Suppressor macrophage treated with lipopolysaccharide for 1 hour (primary cell): ENCODE data around the gene BHMT2.

ENCODE experiments used
- DNase-seq, 3 donors: peaks; one replicate each; pipeline ENCODE4 v3.0.0-alpha.2; 2020 to 2022

The BHMT2 gene

DNA sequence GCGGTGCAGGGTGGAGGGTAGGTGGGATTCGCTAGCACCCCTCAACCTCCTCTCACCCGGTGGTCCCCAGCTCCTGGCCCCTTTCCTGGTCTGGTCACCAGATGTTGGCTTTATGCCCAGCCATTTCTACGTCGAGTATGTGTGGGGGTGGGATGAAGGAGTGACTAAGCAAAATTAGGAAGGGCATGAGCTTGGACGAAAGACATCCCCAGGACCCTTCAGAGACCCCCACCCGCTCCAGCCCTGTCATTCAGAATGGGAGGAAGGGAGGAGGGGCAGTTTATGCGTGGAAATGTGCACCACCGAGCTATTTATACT lies 742 bp downstream of the BHMT2 start:
- DNase-seq: no peak

DNA sequence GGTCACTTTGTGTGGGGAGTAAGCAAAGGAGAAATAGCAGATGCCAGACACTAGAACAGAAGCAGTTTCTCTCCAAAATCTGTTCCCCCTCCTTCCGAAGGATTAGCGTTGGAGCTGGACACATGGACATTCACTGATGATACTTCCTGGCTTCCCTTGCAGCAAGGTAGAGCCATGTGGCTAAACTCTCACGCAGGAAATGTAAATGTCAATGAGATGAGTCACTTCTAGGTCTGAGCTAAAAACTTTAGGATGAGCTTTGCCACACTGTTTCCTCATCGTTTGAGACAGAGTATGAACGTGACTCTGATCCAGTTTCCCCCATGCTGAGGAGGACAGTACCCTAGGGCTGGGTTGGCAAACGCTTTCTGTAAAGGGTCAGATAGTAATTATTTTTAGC lies 5.1 kb downstream of the BHMT2 start:
- peak in 2 of 3 donors; percentile 22 to 26 for DNase-seq

DNA sequence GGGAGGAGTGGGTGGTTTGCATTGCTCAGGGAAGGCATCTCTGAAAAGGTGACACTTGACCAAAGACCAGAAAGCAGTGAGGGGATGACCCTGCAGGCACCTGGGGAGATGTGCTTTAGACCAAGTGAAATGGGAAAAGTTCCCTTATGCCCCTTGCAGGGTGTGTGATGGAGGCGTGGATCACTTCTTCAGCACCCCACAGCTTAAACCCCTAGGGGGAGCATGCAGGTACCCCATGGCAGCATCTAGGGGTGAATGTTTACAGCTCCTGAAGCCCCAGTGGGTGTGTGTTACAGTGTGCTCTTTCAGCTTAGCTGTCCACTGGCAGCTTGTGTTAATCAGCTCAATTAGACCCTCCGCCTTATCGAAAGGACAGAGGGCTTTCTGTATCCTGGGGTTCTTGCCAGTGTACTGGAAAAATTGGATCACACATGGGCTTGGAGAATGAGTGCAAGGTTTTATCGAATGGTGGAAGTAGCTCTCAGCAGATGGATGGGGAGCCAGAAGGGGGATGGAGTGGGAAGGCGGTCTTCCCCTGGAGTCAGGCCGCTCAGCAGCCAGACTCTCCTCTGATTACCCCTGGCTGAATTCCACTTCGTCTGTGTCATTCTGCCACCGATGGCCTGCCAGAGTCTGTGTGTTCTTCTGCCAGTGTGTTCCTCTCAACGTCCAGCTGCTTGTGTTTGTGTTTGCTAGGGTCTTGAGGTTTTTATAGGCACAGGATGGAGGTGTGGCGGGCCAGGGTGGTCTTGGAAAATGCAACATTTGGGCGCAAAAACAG lies 6.3 kb downstream of the BHMT2 start:
- no peak for DNase-seq

DNA sequence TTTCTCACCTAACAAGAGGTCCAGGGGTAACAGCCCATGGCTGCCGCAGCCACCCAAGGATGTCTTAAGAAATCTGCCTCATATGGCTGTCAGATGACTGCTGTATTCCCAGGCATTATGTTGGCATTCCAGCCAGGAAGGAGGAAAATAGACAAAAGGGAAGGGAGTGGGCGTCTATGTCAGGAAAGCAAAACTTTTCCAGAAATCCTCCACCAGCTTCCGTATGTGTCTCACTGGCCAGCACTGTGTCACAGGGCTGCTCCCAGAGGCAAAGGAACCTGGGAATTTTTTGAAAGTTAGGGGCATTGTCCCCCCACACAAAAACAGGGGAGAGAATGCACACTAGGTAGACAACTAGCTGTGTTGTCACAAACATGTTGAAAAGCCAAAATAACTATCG lies 7.3 kb downstream of the BHMT2 start:
- DNase-seq: no peak

DNA sequence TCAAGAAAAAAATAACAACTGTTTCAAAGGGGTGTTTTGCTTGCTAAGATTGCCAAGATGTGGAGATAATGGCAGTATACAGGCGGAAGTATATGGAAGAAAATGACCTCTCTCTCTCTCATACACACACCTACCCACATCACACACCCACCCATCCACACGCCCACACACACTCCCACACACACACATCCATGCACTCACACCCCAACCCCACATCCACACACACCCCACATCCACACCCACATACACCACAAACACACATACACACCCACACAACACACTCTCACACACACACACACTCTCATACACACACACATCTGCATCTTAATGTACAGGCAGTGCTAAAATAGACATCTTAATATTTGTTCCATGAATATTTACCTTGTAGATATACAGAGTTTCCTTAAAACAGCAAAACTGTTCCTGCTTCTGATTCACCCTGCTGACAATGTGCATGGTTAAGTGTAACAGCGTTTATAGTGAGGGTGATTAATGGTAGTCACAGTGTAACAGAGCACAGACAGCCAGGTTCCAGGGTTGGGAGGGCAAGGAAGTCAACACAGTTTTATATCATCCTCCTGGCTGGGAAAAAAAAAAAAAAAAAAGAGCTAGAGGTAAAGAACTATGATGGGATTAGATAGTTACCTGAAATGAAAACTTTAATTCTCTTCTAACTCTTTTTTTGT lies 8.3 kb downstream of the BHMT2 start:
- DNase-seq: no peak

DNA sequence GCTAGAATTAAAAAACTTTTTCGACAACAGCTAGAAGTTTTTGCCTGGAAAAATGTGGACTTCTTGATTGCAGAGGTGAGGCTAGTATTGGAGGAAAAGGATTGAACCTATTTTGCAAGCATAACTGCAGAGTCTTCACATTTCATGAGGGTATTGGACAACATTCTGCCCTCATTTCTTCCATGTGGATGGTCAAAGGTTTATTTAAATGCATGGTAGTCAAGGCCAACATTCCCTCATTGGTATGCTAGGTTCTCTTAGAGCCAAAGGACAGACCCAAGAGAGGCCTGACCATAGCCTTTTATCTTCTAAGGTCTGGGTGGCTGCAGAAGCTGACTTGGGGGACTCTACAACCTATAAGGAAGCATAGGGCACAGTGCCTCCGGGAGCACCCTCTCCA lies 11.2 kb downstream of the BHMT2 start:
- no peak for DNase-seq

DNA sequence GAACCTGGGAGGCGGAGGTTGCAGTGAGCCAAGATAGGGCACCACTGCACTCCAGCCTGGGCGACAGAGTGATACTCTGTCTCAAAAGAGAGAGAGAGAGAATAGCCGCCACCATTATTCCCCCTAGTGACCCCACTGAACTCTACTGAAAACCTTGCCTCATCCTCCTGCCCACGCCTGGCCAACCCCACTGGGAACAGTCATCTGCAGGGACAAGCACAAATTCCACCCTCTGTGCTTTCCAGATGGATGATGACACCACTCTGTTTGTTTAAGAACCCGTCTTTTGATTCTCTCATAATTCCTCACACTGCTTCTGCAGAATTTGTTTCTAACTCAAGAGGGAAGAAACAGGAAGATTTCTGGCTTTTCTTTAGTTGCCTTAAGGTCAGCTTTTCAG lies 12.2 kb downstream of the BHMT2 start:
- peak; percentile 39 to 46 (median 45) for DNase-seq

DNA sequence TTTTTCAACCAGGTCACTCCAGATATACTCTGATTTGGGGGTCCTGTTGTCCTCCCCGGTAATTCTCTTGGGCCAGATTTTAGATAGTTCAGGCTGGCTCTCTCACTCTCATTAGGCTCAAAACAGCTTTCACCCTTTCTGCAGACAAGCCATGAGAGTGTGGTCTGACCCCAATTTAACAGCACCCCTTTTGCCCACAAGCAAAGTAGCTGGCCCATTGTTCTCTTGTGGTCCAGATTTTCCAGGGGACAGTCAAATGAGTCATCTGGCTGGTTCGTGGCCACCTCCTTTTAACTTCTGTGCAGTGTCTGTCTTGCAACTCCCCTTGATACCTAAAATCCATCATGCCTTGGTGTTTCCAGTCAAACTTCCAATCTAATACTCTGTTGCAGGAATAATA lies 16.5 kb downstream of the BHMT2 start:
- no peak for DNase-seq

DNA sequence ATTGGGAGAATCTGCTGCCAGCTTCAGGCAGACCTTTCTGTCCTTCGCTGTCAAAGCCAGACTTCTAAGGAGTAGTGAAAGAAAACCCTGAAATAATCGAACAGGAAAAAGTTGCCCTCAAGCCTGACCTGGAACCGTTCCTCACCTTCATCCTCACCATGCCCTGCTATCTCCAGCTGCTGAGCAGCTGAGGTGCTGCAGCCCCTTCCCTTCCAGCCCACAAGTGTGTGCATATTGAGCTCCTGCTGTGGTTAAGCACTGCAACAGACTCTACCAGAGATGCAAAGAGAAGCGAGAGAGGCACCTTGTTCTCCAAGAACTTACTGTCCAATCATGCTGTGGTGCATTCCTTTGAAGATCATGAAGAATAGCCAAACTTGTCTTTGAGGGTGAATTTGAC lies 18.9 kb downstream of the BHMT2 start:
- no peak for DNase-seq

DNA sequence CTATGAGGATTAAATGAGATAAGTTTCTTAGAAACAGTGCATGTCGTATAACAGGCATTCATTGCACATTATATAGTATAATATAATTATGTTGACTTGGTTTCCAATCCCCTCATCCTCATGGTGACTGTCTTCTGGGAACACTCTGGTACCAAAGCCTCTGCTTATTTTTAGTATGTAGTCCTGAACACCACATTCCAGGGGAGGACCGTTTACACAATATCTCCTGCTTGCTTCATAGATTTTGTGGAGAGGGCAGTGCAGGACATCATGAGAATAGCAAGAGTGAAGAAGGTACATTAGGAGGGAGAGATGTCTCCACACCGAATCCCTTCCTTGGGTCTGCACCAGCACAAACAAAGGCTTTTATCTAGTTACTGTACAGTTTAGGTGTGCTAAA lies 21.5 kb downstream of the BHMT2 start:
- no peak for DNase-seq

DNA sequence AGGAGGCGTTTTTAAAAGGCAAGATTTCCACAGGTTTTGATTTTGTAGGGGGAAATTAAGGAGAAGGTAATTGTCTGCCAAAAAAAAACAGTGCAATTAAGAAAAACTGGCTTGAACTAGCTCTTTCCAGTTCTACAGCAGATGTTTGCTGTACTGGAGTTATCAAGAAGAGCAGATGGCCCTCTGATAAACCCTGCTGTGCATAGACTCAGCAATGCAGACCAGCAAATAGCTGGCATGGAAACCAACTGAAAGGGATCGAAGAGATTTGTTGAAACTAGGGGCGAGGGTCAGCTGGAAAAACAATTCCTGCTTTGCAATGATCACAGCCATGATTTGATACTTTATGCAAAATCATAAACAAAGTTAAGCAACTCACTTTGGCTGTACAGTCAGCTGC lies 24.2 kb downstream of the BHMT2 start:
- DNase-seq: no peak

DNA sequence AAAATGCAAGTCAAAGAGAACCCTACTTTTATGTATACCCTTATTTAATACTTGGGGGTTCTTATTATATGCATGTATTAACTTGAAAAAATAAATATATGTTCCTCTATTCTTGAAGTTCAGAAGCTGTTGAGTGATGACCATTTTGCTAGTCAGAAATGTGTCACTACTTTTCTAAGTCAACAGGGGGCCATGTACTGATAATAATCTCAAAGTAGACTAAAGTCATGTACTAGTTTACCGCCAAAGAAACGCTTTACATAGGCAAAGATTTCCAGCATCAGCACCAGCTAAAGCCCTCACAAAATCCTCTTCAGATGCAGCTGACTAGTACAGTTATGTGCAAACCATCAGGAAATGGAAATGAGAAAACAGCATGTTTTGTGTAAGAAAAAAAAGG lies 36.3 kb downstream of the BHMT2 start:
- DNase-seq: no peak

DNA sequence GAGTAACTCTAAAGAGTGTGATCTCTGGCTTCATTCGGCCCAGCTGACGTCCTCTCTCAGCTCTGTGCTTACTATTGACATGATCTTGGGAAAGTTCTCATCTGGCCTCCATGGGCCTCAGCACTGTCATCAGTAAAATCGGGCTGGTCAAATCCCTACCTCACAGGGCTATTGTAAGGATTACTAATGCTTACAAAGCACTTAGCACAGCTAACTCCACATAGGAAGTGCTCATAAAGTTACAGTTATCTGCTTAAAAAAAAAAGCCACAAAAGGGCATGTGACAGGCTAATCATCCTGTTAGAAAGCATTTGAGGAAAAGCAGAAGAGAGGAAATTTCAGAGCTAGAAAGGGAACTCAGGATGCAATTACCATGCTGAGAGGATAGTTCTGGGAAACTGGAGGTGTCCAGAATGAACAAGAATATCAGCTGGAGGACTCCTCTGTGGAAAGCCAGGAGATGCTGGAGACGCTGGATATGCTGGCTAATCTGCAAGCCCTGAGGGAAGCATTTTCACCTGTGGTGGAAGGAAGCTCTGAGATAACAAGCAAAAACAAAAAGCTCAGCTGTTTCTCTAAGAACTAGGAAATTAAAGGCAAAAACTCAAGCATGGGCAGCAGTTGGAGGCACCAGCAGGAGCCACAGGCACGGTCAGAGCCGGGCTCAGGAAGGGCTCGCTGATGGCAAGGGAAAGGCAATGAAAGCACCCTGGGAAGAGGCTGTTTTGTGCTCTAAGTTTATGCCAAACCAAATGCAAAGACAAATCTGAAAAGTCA lies 37.6 kb downstream of the BHMT2 start:
- DNase-seq: peak; percentile 81 to 96 (median 91)

DNA sequence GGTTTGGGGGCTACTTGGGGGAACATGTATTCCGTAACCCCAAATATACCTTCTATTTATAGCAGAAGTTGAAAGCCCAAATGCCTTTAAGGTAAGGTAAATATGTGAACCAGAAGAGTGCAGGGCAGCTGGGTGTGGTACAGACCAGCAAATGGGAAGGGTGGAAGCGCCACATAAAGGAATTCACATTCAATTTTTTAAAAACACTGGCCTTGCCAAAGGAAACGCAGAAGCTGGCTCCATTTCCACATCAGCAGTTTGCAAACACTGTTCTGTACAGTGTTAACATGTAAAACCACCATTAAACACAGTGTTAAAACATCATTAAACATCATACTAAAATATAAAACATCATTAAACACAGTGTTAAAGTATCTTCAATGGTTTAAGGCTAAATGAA lies 38.5 kb downstream of the BHMT2 start:
- DNase-seq: no peak

DNA sequence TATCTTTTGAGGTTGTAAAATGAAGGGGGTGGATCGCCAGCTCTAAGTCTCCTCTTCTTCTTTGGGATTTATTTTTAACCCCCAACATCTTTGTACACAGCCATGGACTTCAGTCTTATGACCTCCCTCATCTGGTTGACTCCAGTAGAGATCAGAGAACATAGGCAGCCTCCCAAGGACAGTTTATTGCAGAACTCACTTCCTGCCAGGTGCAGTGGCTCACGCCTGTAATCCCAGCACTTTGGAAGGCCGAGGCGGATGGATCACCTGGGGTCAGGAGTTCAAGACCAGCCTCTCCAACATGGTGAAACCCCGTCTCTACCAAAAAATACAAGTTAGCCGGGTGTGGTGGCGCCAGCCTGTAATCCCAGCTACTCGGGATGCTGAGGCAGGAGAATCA lies 39.2 kb downstream of the BHMT2 start:
- DNase-seq: no peak

DNA sequence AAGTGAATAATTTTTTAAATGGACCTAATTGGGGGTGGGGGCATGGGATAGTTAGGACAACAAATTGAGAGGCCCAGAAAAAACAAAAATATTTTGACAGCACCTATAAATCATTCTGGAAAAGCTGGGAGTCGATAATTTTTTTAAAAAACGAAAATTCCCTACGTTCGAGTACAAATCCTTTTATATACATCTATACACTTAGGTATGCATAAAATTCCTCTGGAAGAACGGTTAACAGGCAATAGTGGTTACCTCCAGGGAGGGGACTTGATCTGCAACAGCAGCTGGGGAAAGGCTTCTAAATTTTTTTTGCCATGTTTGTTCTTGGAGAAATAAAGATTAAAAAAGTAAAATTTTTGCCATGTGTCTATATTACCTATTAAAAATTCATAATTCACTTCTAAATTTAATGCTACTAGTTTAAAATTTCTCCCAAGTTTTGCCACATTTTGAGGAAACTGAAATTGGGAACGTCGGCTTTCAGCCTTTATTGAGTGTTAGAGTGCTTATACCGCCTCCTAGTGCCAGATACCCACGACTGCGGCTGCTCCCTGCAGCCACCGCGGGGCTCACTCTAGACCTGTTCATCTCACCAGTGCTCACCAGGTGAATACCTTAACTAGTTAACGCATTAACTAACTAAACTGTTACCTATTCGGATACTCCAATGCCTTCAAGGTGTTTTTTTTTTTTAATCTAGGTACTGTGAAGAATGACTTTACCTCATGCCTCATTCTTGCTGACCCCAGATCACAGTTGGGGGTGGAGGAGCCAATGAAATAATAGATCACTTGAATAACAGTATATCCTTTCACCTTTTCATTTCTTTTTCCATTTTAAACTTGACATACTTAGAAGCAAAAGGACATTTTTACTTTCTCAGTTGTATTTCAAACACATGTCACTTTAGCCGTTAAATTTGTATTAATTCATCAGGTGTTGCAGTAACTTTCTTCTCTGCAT lies 40.2 kb downstream of the BHMT2 start:
- peak; percentile 66 to 74 (median 73) for DNase-seq

DNA sequence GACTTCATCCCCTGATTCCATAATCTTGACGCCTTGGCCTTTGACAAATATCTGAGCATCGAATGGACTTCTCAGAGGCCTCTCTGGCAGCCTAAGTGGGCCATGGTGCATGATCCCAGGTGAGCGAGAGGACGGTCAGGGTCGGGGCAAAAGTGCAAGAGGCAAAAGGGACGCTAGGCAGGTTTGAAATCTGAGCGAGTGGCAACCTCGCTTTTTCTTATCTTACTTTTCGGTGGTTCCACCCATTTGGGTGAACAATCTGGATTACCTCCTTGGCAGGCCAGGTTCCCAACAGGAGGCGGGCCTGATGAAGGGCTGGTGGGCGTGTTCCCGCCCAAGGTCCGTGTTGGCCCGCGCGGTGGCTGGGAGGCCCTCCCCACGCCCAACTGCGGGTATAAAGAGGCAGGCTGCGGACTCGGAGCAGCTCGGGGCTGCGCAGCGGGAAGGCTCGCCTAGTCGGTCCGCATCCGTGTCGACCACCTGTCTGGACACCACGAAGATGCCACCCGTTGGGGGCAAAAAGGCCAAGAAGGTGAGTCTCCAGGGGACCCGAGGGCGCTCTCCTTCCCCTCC lies 41.9 kb downstream of the BHMT2 start, which contains the start of gene BHMT:
BHMT (plus strand) TSS at position 423 of the 573 bp plus-strand sequence; CDS start at position 500, 77 bp downstream.
- DNase-seq: no peak

DNA sequence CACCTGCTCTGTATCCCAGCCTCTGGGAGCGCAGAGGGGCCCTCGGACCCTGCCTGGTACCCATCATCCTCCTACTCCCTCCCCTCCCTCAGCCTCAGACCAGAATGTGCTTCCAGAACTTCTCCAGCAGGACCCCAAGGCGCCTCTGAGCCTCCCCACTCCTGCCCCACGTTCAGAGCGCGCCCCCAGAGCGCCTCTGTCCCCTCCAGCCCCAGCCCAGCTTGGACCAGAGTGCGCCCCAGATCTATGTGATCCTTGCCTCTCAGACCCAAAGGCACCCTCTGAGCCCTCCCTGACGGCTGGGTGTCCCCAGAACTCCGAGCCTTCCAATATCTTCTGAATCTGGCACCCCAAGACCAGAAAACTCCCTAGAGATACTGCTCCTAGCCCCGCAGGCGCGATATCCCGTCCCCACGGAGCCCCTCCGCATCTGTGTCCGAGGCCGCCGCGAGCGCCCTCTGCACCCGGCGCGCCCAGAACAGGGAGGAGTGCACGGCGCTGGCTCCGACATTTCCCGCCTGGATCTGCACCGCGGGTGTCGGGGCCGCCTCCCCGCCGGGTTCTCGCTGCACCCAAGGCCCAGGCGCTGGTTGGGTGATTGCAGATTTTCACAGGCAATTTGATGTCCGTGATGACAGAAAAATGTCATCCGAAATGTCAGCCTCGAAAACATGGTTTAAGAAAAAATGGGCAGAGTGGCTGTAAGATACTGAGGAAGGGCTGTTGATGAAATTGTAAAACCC lies 42.6 kb downstream of the BHMT2 start:
- DNase-seq: peak in 1 of 3 donors; percentile 17

DNA sequence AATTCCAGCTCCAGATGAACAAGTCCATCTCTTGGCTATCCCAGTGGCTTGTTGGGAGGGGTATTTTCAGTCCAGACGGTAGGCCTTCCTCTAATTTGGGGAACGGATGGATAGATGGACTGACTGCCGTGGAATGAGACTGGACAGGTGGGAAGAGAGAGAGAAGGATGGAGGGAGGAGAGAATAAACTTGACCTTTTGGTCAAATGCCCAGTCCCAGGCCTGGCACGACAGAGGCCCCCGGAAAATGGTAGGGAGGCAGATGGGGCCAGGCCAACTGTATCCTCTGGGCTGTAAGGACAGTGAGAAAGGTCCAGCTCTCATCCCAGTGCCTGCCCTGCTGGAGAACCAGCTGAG lies 43.1 kb downstream of the BHMT2 start:
- no peak for DNase-seq

DNA sequence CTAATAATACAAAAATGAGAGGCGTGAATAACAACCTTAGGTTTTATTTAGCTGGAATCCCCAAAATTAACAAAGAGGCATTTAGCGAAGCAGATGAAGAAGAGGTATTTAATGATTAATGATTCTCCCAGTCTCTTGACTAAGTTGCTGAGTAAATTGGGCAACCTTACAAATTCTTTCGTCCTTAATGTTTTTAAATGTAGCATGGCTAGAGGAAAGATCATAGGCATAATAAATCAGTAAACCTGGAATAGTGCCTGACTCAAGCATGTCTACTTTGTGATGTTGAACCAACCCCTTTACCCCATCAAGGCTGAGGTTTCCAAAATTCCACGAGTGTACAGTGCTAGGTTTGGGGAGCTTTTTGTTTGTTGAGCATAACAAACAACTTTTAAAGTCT lies 49.9 kb downstream of the BHMT2 start:
- no peak for DNase-seq

DNA sequence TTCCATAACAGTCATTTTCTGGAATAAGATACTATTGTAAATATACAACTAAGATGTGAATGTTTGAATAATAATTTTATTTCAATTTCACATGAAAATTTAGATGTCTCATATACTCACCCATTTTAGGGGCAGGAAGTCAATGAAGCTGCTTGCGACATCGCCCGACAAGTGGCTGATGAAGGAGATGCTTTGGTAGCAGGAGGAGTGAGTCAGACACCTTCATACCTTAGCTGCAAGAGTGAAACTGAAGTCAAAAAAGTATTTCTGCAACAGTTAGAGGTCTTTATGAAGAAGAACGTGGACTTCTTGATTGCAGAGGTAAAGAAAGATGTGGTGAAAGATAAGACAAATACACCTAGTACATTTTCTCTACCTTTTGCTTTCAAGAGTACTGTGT lies 50.7 kb downstream of the BHMT2 start:
- no peak for DNase-seq

DNA sequence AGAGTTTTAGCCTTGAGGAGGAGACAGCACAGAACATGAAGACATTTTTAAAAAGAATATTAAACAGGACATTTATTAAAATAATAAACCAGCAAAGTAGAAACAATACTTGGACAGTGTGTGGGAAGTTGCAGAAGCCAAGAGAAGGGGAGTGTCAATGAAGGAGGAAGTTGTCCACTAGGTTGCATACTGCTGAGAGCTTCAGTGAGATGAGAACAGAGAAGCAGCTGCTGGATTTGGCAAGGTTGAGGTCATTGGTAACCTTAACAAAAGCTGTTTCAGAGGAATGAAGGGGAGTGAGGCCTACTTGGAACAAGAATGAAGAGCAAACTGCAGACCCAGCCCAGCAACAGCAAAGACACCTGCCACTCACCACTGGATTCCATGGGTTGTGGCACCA lies 53.4 kb downstream of the BHMT2 start:
- peak; percentile 57 to 70 (median 69) for DNase-seq
